Muscle of arm (tissue), 12 donors: ENCODE results near the gene BARX1. TPM values are rescaled to one million over a fixed set of nuclear protein-coding genes. Genes with fewer than 3 reads are reported as not detected.
"Not testable (repeated sequence)": the region's sequence is repeated elsewhere in the genome, so short reads cannot be mapped to it uniquely, and the experiment has no call there.

Source experiments
- DNase-seq: peaks from one replicate; pipeline ENCODE4 v3.0.0-alpha.2; 2013
- polyA plus RNA-seq, 12 donors: library from polyadenylated mRNA; unstranded; fragments of 120-200 nt; gene quantifications; one replicate each; pipeline ENCODE4 v1.2.1, GENCODE V29; 2013; ENCODE audit not compliant: insufficient read length in 12 of 12

The BARX1 gene
- polyA plus RNA-seq, 12 donors: 0.09 to 0.41 TPM; not detected in 10

DNA sequence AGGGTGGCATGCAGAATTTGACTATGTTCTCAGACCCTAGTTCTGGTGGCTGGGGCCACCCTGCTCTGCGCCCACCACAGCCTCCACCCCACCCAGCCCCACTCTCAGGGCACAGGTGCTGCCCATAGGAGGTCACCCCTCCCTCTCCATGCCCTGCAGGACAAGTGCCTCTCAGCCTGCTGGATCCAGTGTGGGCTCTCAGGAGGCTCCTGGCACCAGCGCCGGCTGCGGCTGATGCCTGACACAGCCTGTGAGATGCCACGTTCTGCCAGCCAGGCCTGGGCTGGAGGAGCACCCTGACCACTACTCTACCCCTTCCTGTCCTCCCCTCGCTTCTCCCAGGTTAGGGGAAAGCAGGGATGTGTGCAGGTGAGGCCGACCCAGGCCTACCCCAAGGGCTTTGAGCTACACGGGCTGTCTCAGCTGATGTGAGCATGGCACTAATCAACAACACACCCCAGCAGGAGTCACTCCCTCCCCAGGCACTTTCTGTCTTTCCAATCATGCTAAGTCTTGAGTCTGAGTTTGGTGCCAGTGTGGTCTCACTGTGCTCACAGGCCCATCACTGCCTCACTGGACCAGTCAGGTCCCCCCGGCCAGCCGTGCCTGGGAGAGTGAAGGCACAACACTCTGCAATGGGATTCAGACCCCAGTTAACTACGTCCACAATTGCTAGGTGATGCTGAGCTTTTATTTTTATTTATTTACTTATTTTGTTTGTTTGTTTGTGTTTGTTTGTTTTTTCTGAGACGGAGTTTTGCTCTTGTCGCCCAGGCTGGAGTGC lies 12.1 kb upstream of the BARX1 start:
- no peak for DNase-seq

- no peak for DNase-seq
Measured at GRCh38 chr9:93965830-93966577, 10.8 kb upstream of the BARX1 start.

DNA sequence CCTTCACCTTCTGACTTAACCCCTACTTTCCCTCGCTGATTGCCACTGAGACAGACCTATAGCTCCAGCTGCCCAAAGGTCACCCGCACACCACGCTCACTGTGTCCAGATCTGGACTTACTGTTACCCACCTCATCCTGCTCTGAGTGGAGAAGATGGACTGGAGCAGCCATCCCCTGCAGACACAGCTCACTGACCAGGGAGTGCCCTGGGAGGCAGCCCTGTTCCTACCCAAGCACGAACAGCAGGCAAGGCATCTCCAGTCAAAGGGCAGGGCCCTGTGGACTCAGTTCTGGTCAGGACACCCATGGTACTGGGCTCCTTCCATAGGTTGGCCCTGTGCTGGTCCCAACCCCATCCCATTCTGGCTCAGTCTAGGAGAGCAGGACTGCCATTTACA lies 9.5 kb upstream of the BARX1 start:
- no peak for DNase-seq

GRCh38 chr9:93963969-93964368 lies 8.8 kb upstream of the BARX1 start:
- DNase-seq: no peak

- not testable (repeated sequence) for DNase-seq
Measured at GRCh38 chr9:93963489-93963888, 8.3 kb upstream of the BARX1 start.

- peak; percentile 87 for DNase-seq
Measured at GRCh38 chr9:93962561-93963440, 7.6 kb upstream of the BARX1 start.

DNA sequence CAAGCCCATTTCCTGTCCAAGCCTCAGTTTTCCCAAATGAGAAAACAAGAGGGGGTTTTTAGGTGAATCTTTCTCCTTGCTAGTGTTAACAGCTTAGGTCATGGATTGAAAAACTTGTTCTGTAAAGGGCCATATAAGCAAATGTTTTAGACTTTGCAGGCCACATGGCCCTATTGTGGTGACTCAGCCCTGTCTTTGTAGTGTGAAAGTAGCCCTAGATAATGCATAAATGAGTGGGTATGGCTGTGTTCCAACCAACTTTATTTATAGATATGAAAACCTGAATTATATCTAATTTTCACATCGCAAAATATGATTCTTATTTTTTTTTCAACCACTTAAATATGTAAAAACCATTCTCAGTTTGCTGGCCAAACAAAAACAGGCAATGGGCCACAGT lies 6.9 kb upstream of the BARX1 start:
- DNase-seq: no peak

GRCh38 chr9:93960971-93961841 lies 6.1 kb upstream of the BARX1 start:
- no peak for DNase-seq

DNA sequence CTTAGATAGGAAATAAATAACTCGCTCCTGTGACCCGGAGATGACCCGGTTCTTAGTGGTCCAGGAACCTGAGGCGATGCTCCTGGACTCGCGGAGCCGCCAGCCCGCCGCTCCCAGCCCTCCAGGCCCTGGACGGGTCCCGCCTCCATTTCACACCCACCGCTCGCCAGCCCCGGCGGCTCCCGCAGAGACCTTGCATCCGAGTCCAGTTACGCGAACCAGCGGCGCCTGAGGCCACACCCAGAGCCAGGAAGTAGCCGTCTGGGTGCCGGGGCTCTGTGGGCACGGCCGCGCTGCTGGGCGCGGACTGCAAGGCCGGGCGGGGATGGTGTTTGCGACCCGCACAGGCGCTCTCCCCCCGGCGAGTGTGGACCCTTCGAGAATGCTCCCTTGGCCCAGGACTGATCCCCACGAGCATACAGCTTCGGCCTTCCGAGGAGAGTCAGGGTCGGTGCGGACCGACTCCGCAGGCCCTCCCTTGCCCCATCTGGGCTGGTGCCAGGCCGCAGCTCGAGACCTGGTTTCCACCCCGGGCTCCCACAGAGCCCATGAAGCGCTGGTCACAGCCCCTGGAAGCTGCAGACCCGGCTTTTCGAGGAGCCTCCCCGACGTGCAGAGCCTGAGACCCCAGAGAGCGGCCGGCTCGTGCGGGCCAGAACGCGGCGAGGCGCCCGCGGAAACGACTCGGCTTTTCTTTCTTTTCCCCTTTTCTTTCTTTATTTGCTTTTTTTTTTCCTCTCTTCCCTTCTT lies 5.2 kb upstream of the BARX1 start:
- DNase-seq: no peak

DNA sequence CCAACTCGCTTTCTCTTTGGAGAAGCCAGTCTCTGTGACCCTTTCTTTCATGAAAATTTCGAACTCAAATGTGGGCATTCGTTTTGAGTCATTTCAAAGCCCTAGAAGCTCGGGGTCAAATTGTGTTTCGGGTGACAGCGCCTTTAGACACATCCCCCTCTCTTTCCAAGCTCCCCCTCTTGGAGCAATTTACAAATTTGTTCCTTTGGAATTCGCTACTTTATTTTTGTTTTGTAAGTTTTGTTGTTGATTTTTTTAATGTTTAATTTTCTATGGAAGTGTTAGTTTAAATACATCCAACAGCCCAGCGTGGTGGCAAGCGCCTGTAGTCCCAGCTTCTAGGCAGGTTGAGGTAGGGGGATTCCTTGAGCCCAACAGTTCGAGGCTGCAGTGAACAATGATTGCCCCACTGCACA lies 4.6 kb upstream of the BARX1 start:
- no peak for DNase-seq

- DNase-seq: no peak
Measured at GRCh38 chr9:93958819-93959682, 3.9 kb upstream of the BARX1 start.

DNA sequence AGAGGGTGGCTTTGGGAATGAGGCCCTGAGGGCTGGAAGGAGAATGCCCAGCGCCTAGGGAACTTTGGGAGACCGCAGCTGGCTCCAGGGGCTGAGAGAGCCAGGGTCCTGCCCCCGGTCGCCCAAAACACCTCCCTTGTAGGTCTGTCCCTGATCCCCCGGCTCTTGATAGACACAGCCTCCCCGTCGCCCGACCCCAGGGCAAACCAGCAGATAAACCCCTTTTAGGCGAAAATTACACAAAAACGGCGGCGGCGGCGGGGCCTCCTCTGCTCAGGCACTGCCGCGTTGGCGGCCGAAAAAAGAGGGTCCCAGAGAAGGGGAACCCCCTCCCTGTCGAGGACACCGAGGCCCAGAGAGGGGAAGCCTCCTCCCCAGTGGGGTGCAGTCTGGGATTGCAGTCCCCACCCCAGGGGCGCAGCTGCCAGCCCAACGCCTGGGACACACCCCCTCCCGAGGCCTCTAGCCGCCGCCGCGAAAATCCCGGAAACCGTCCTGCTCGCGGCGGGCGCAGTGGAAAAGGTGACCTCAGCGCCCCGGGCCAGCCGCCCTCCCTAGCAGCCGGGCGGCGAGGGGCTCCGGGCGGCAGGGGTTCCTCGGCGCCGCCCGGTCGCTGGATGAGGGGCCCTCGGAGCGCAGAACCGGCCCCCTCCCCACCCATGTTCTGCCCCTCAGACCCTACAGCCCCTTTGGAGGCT lies 3.1 kb upstream of the BARX1 start:
- no peak for DNase-seq

DNA sequence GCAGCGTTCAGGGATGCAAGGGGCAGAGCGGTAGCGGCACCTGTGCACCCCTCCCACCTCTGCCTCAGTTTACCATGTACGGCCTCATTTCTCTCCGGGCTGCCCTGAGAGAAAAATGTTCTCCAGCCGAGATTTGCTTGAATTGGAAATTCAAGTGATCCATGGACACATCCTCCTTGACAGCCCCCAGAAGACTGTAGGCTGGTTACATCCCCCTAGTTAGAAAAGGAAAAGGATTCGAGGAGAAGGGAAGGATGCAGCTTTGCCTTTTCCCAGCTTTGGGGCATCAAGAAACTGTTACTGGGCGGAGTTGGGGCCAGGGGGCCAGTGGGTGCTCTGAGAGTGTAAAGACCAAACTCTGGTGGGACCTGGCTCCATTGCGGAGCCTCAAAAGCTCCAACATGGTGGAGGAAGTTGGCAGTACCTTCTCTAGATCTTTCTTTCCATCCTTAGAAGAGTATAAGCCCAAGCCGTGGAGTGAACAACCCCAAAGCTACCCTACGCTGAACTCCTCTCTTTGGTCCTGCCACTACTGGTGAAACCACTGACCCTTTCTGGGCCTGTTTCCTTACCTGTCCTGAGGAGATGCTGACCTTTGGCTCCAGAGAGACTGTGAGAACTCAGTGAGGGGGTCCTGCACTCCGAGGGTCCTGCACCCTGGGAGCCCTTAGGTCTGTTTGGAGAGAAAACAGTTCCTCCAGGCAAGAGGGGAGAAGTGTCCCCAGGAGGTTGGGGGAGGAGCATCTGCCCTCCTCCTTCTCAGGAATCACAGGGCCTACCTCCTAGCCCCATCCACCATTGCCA lies 1.0 kb upstream of the BARX1 start:
- no peak for DNase-seq

DNA sequence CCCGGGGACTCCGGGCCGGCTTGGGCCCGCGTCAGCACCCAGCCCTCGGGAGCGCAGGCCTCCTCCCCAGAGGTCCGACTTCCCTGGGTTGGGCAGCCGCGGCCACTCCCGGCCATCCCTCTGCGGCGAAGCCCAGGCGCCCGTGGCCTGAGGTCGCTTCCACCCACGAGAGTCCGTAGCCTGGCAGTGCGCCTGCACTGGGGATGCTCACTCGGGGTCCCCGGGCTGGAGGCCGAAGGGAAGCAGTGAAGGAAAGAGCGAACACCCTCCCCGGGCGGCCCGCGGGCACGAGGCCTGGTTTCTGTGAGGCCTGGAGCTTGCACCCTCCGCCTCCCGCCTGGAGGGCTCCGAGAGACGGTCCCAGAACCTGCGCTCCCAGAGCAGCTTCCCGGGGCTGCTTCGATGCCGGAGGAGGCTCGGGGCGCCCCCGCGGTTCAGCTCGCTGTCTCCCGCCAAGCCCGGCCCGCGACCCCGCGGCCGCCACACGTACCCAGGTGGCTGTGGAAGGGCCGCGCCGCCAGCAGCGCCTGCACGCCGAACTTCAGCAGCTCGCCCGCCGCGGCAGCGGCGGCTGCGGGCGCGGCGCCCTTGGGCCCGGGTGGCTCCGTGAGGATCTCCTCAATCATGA lies 607 bp downstream of the BARX1 start:
- DNase-seq: no peak

DNA sequence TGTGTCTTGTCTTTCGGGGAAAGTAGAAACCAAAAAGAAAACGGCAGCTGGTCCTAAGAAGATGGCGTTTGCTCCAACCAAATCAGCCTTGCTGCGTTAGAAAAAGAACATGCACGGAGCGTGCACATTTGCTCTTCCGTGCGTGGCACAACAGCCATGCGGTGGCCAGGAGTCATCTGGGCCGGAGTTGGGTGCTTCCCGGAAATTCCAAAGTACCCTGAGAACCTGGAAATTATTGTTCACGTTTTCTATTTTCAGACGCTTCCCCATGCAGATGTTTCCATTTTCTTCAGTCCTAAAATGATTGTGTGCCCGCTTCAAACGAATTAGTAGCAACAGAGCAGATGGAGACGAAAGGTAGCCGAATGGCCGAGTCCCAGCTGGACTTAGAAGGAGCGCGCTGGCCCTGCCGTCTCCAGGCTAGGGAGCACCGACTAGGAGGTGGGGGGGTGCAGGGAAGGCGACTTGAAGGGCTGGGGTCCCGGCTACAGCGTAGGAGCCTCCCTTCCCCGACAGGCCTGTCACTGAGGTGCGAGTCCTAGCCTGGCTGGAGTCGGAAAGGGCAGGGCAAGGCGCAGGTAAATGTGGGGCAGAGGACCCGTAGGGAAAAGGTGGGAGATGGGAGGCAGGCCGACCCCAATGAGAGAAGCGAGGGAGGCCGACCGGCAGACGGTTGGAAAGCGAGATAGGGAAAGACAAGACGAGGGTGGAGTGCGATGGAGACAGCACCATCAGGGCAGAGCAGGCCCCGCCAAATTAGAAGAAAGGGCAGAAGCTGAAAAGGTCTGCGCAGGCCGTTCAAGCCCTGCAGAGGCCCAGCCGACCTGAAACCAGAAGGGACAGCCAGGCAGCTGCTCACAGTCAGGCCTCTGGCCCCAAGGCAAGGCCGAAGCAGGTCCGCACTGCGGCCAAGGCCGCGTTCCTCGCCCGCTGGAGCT lies 1.4 kb downstream of the BARX1 start:
- DNase-seq: no peak

DNA sequence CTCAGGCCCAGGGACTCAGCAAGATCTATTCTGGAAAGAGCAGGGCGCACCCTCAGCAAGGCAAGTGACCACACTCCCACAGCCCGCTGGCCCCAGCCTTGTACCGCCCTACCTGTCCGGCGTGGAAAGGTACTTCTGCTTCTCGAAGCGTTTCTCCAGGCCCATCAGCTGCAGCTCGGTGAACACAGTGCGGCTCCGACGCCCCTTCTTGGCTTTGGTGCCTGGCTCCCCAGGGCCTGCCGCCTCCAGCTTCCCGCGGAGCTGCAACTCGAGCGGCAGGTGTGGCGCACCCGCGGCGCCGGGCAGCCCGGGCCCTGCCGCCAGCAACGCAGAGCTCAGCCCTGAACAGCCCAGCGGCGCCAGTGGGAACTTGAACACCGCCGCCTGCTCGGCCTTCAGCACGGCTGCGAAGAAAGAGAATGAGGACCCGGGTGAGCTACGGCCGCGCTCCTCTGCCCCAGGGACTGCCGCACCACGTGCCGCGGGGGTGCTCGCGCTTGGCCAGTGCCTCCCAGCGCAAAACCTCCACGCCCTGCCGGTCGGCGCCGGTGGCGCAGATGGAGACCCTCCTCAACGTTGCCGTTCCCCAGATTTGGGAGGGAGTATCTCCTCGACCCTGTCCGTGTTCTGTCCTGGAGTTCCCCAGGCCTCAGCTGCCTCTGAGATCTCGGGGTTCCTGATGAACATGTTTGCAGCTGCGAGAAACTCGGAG lies 2.2 kb downstream of the BARX1 start:
- DNase-seq: no peak
